SK-N-SH (cell line): ENCODE data around the gene FKBP8.

Experiments used
- EZH2phosphoT487 ChIP-seq: fragments of 200-600 bp; sonication (generic); IDR thresholded peaks from 2 replicates; pipeline ENCODE4 v1.6.1; 2017; ENCODE audit warnings: low read depth, mixed run types, mild to moderate bottlenecking, antibody characterized with exemption, moderate library complexity, borderline replicate concordance
- MXI1 ChIP-seq: IDR thresholded peaks from 2 replicates; pipeline ENCODE4 v1.6.1; 2012; ENCODE audit warnings: mild to moderate bottlenecking, low read depth, low read length, improper control_type of control experiment
- POLR2AphosphoS5 ChIP-seq: IDR thresholded peaks from 2 replicates; pipeline ENCODE4 v1.6.1; 2012; ENCODE audit warnings: low read depth, low read length
- RAD21 ChIP-seq: IDR thresholded peaks from 2 replicates; pipeline ENCODE4 v1.6.1; 2012; ENCODE audit warnings: mild to moderate bottlenecking, low read length
- SMC3 ChIP-seq: IDR thresholded peaks from 2 replicates; pipeline ENCODE4 v1.6.1; 2012; ENCODE audit warnings: low read depth, low read length, improper control_type of control experiment
- TCF12 ChIP-seq: IDR thresholded peaks from 2 replicates; pipeline ENCODE4 v1.4.0; 2012
- TF ChIP-seq, protein P1 (sequence below): fragments of 200-600 bp; sonication (generic); IDR thresholded peaks from 2 replicates; pipeline ENCODE4 v1.6.1; 2017; ENCODE audit warnings: antibody characterized with exemption, mild to moderate bottlenecking, moderate library complexity
- TF ChIP-seq, protein P2 (sequence below): IDR thresholded peaks from 2 replicates; pipeline ENCODE4 v1.6.1; 2012; ENCODE audit warnings: mild to moderate bottlenecking, low read depth, low read length, moderate library complexity
- TF ChIP-seq, protein P3 (sequence below): IDR thresholded peaks from 2 replicates; pipeline ENCODE4; 2012

DNA sequence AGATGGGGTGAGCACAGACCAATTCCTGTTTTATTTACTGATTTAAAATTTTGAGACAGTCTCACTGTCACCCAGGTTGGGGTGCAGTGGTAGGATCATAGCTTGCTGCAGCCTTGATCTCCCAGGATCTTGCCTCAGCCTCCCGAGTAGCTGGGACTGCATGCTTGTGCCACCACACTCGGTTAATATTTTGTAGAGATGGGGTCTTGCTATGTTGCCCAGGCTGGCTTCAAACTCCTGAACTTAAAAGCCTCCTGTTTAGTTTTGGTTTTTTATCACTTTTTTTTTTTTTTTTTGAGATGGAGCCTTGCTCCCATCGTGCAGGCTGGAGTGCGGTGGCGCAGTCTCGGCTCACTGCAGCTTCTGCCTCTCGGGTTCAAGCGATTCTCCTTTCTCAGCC, 33.0 kb upstream of the FKBP8 start:
- TF ChIP-seq POLR2AphosphoS5: no peak; the same call in 1 of the 2 replicates
- no peak for TF ChIP-seq SMC3
- TF ChIP-seq, protein P1, sequence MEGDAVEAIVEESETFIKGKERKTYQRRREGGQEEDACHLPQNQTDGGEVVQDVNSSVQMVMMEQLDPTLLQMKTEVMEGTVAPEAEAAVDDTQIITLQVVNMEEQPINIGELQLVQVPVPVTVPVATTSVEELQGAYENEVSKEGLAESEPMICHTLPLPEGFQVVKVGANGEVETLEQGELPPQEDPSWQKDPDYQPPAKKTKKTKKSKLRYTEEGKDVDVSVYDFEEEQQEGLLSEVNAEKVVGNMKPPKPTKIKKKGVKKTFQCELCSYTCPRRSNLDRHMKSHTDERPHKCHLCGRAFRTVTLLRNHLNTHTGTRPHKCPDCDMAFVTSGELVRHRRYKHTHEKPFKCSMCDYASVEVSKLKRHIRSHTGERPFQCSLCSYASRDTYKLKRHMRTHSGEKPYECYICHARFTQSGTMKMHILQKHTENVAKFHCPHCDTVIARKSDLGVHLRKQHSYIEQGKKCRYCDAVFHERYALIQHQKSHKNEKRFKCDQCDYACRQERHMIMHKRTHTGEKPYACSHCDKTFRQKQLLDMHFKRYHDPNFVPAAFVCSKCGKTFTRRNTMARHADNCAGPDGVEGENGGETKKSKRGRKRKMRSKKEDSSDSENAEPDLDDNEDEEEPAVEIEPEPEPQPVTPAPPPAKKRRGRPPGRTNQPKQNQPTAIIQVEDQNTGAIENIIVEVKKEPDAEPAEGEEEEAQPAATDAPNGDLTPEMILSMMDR: no peak
- TF ChIP-seq, protein P2, sequence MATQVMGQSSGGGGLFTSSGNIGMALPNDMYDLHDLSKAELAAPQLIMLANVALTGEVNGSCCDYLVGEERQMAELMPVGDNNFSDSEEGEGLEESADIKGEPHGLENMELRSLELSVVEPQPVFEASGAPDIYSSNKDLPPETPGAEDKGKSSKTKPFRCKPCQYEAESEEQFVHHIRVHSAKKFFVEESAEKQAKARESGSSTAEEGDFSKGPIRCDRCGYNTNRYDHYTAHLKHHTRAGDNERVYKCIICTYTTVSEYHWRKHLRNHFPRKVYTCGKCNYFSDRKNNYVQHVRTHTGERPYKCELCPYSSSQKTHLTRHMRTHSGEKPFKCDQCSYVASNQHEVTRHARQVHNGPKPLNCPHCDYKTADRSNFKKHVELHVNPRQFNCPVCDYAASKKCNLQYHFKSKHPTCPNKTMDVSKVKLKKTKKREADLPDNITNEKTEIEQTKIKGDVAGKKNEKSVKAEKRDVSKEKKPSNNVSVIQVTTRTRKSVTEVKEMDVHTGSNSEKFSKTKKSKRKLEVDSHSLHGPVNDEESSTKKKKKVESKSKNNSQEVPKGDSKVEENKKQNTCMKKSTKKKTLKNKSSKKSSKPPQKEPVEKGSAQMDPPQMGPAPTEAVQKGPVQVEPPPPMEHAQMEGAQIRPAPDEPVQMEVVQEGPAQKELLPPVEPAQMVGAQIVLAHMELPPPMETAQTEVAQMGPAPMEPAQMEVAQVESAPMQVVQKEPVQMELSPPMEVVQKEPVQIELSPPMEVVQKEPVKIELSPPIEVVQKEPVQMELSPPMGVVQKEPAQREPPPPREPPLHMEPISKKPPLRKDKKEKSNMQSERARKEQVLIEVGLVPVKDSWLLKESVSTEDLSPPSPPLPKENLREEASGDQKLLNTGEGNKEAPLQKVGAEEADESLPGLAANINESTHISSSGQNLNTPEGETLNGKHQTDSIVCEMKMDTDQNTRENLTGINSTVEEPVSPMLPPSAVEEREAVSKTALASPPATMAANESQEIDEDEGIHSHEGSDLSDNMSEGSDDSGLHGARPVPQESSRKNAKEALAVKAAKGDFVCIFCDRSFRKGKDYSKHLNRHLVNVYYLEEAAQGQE: no peak
- TF ChIP-seq MXI1: no peak
- TF ChIP-seq, protein P3, sequence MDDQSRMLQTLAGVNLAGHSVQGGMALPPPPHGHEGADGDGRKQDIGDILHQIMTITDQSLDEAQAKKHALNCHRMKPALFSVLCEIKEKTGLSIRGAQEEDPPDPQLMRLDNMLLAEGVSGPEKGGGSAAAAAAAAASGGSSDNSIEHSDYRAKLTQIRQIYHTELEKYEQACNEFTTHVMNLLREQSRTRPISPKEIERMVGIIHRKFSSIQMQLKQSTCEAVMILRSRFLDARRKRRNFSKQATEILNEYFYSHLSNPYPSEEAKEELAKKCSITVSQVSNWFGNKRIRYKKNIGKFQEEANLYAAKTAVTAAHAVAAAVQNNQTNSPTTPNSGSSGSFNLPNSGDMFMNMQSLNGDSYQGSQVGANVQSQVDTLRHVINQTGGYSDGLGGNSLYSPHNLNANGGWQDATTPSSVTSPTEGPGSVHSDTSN: no peak
- TF ChIP-seq TCF12: no peak
- TF ChIP-seq EZH2phosphoT487: no peak
- no peak for TF ChIP-seq RAD21
